Endothelial cell of umbilical vein (primary cell): Measurements from ENCODE around the gene KANSL1. TPM values are rescaled to one million over a fixed set of nuclear protein-coding genes. Genes with fewer than 3 reads are reported as not detected.

Experiments
- BruUV-seq: library from RNA; stranded (reverse); fragments of 400-500 nt; replicated peaks from 2 replicates; lab custom pipeline; 2021; lab: Mats Ljungman, UMichigan
- CTCF ChIA-PET: fragments of 300-600, 350-600 bp; sonication (Branson Sonifier 250); formaldehyde crosslinking; loops from one replicate; lab custom pipeline; 2021; ENCODE audit warnings: antibody characterized with exemption, inconsistent platforms; lab: Charles Lee
- POLR2A ChIA-PET: fragments of 300-600, 350-600 bp; sonication (Branson Sonifier 250); formaldehyde crosslinking; loops from one replicate; lab custom pipeline; 2021; ENCODE audit warnings: antibody characterized with exemption, inconsistent platforms; lab: Charles Lee
- DNase-seq: peaks from one replicate; pipeline ENCODE4 v3.0.0-alpha.2; 2011; ENCODE audit warnings: low read depth, low spot score
- FAIRE-seq: peaks from 2 replicates; lab custom pipeline; 2011; peaks lifted over from hg19 to GRCh38; lab: Jason Lieb, UNC
- H2AFZ ChIP-seq: 2 replicates; pipeline ENCODE4 v1.6.0; 2012; ENCODE audit warnings: low read depth, low read length, control low read depth, inconsistent platforms
- H3K27ac ChIP-seq: 2 replicates; pipeline ENCODE4 v1.5.1; 2011; ENCODE audit warnings: low read depth, mild to moderate bottlenecking, control low read depth, low read length, moderate library complexity; ENCODE audit not compliant: insufficient read depth
- H3K27me3 ChIP-seq, 2 experiments: 2 replicates each; pipeline versions ENCODE4 v1.6.0 to v1.6.1; 2011; ENCODE audit warnings: low read length in 2 of 2, mixed read lengths in 1 of 2; ENCODE audit not compliant: control insufficient read depth in 2 of 2, insufficient read depth in 2 of 2
- H3K36me3 ChIP-seq, 2 experiments: 2 replicates in 1 of 2; 3 replicates in 1 of 2; pipeline ENCODE4 v1.5.1; 2011; ENCODE audit warnings: low read length in 2 of 2, mild to moderate bottlenecking in 1 of 2, moderate library complexity in 1 of 2; ENCODE audit not compliant: control insufficient read depth in 2 of 2, insufficient read depth in 2 of 2; ENCODE audit errors: extremely low read depth in 1 of 2
- H3K4me1 ChIP-seq: 3 replicates; pipeline ENCODE4 v1.5.1; 2011; ENCODE audit warnings: mild to moderate bottlenecking, low read length; ENCODE audit not compliant: control insufficient read depth, insufficient read depth; ENCODE audit errors: extremely low read depth
- H3K4me2 ChIP-seq: 2 replicates; pipeline ENCODE4 v1.6.1; 2011; ENCODE audit warnings: low read length, control low read depth, mixed read lengths; ENCODE audit not compliant: insufficient read depth
- H3K4me3 ChIP-seq, 3 experiments: fragments of 200-600 bp in 1 of 3; sonication (generic), shearing (Covaris generic) in 1 of 3; replicated peaks in 1 of 3; 2 replicates each; pipeline ENCODE4 v1.5.1; 2011 to 2016; ENCODE audit warnings: control low read depth in 3 of 3, low read length in 3 of 3, mild to moderate bottlenecking in 2 of 3, inconsistent platforms in 1 of 3, low read depth in 1 of 3, moderate library complexity in 1 of 3; ENCODE audit not compliant: insufficient read depth in 1 of 3
- H3K79me2 ChIP-seq: 2 replicates; pipeline ENCODE4 v1.6.0; 2012; ENCODE audit warnings: low read length, inconsistent platforms; ENCODE audit not compliant: control insufficient read depth, insufficient read depth
- H3K9ac ChIP-seq: replicated peaks from 2 replicates; pipeline ENCODE3; 2011; ENCODE audit warnings: low read length, control low read depth; ENCODE audit not compliant: insufficient read depth; ENCODE audit errors: extremely low read depth
- H3K9me1 ChIP-seq: replicated peaks from 3 replicates; pipeline ENCODE4 v1.6.0; 2011; ENCODE audit warnings: mild to moderate bottlenecking, low read length; ENCODE audit not compliant: control insufficient read depth, insufficient read depth; ENCODE audit errors: extremely low read depth
- H3K9me3 ChIP-seq: replicated peaks from 2 replicates; pipeline ENCODE4 v1.5.1; 2012; ENCODE audit warnings: low read length, inconsistent platforms; ENCODE audit not compliant: control insufficient read depth, insufficient read depth
- H4K20me1 ChIP-seq: replicated peaks from 2 replicates; pipeline ENCODE3; 2011; ENCODE audit warnings: mild to moderate bottlenecking, low read length; ENCODE audit not compliant: control insufficient read depth, insufficient read depth; ENCODE audit errors: extremely low read depth
- CTCF ChIP-seq, 2 donors: IDR thresholded peaks; 1 replicate in 1 of 2; 2 replicates in 1 of 2; pipeline ENCODE4 v1.5.1; 2011; ENCODE audit warnings: low read length in 2 of 2, mild to moderate bottlenecking in 2 of 2, moderate library complexity in 2 of 2, control low read depth in 1 of 2, inconsistent platforms in 1 of 2, low read depth in 1 of 2; ENCODE audit not compliant: insufficient read depth in 1 of 2; ENCODE audit errors: extremely low read depth in 1 of 2
- EZH2 ChIP-seq: IDR thresholded peaks from 2 replicates; pipeline ENCODE4 v1.6.1; 2012; ENCODE audit warnings: borderline replicate concordance, low read depth, mild to moderate bottlenecking, moderate library complexity, low read length, inconsistent platforms; ENCODE audit not compliant: severe bottlenecking
- FOS ChIP-seq: IDR thresholded peaks from 2 replicates; pipeline ENCODE4 v1.6.1; 2011; ENCODE audit warnings: mild to moderate bottlenecking, low read length, moderate library complexity, borderline replicate concordance; ENCODE audit not compliant: insufficient read depth
- GATA2 ChIP-seq: IDR thresholded peaks from 2 replicates; pipeline ENCODE4 v1.7.0; 2011; ENCODE audit warnings: low read depth, mild to moderate bottlenecking, moderate library complexity, mixed read lengths, low read length; ENCODE audit not compliant: insufficient read length, insufficient read depth
- JUN ChIP-seq: IDR thresholded peaks from 2 replicates; pipeline ENCODE4 v1.6.1; 2011; ENCODE audit warnings: borderline replicate concordance, low read depth; ENCODE audit not compliant: insufficient read length, insufficient read depth
- MAX ChIP-seq: IDR thresholded peaks from 2 replicates; pipeline ENCODE4 v1.6.1; 2011; ENCODE audit not compliant: insufficient read depth, insufficient read length
- MYC ChIP-seq: IDR thresholded peaks from one replicate; pipeline ENCODE4 v1.6.1; 2011; ENCODE audit warnings: mild to moderate bottlenecking, low read depth, low read length
- POLR2A ChIP-seq: IDR thresholded peaks from 2 replicates; pipeline ENCODE4 v1.6.1; 2012; ENCODE audit warnings: low read depth, mild to moderate bottlenecking, control low read depth, low read length
- POLR2AphosphoS5 ChIP-seq: IDR thresholded peaks from 2 replicates; pipeline ENCODE4 v1.6.1; 2012; ENCODE audit warnings: low read depth, mild to moderate bottlenecking, control low read depth, low read length, moderate library complexity; ENCODE audit not compliant: insufficient read depth
- dilution Hi-C: fragments of 300-500 bp; cut with MboI; formaldehyde crosslinking; loops from one replicate; pipeline ENCODE4 v1.15.0; 2019; ENCODE audit warnings: low sequenced_read_pairs; ENCODE audit not compliant: extremely low pct_ligation_motif_present
- intact Hi-C: fragments of 100-400 bp; cut with micrococcal nuclease; formaldehyde crosslinking; loops from one replicate; pipeline ENCODE4 v1.10.0; 2022
- polyA plus RNA-seq, 4 experiments: library from polyadenylated mRNA; depleted of rRNA in 3 of 4; stranded (reverse) in 3 of 4; unstranded in 1 of 4; fragments of >200 nt; gene quantifications; 2 replicates each; pipeline versions ENCODE4 v1.2.1 to v1.2.3, GENCODE V29; 2011 to 2012; ENCODE audit warnings: missing spikeins in 1 of 4
- total RNA-seq: library from RNA; stranded (reverse); gene quantifications from 2 replicates; pipeline ENCODE4 v1.2.3, GENCODE V29; 2021

The KANSL1 gene
- total and polyA plus RNA-seq, 2 donors (not counting 3 experiments of a cell fraction or from before 2014, with no cell fraction given): 29.1 to 74.0 TPM

GRCh38 chr17:46151762-46152161 lies 41.5 kb downstream of the KANSL1 start:
- no peaks in the 10 kb centered on the region for H3K9me3 ChIP-seq
- BruUV-seq: no TSS peak
- dilution Hi-C loops: no loop called here
- H3K4me3 ChIP-seq: no peak overlapping the region
- no peak overlapping the region for H3K9ac ChIP-seq
- no peak overlapping the region for H2AFZ ChIP-seq
- H3K4me1 ChIP-seq: peaks cover 50% of the 10 kb centered on the region
- no peak for TF ChIP-seq MYC
- no peak for TF ChIP-seq FOS
- no peak for TF ChIP-seq POLR2A
- TF ChIP-seq MAX: no peak
- TF ChIP-seq CTCF (IDR thresholded peaks at IDR 0.05; ENCODE audit: extremely low read depth in 1 of 2, insufficient read depth in 1 of 2, low read depth in 1 of 2, low read length in 2 of 2): no peak
- TF ChIP-seq EZH2: no peak
- no peak for TF ChIP-seq POLR2AphosphoS5
- no peak for TF ChIP-seq JUN
- TF ChIP-seq GATA2: no peak
- H3K79me2 ChIP-seq: peaks cover 97% of the 10 kb centered on the region
- no peak overlapping the region for H3K4me2 ChIP-seq
- H3K9me1 ChIP-seq: no peaks in the 10 kb centered on the region
- peaks cover 33% of the 10 kb centered on the region for H4K20me1 ChIP-seq
- intact Hi-C loops: no loop called here
- ChIA-PET CTCF (interaction anchor here (0.7 to 2.0 kb wide), 3 partner anchors 41 to 107 kb away, joined by 3 to 11 read pairs (median 4); partner anchors contain the start of gene KANSL1), POLR2A (no interaction called here)
- H3K27ac ChIP-seq: no peak overlapping the region
- H3K27me3 ChIP-seq: no peaks in the 10 kb centered on the region
- DNase-seq (no peak), FAIRE-seq (no peak)
- no peaks in the 10 kb centered on the region for H3K36me3 ChIP-seq
